ENCODE measurements around the gene ENTPD8.

GRCh38 chr9:137417161-137418021 is 23.8 kb downstream of the ENTPD8 start:
- no peak for TF ChIP-seq CTCF (IDR thresholded peaks at IDR 0.05)
- no peak for TF ChIP-seq POLR2A (IDR thresholded peaks at IDR 0.05)

Measured in uterus (tissue), 2 donors.